Measurements from ENCODE around the gene UBE3C.

DNA sequence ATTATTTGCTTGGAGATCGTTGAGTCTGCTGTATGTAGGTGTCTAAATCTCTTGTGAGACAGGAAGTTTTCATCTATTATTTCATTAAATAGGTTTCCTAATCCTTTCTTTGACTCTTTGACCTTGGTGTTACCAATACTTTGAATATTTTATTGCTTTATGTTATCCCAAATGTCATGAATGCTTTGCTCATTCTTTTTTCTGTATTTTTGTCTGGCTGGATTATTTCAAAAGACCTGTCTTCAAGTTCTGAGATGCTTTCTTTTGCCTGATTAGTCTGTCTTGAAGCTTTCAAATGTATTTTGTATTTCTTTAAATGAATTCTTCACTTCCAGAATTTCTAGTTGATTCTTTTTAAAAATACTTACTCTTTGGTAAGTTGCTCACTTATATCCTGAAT, 27.3 kb downstream of the UBE3C start:
- TF ChIP-seq CTCF (IDR thresholded peaks at IDR 0.05) (no peak), POLR2A (IDR thresholded peaks at IDR 0.05) (no peak)
